Stimulated activated CD4-positive, alpha-beta T cell treated with anti-CD3 and anti-CD28 coated beads, Interleukin-2, amount 100 ng/mL, for 4 hours (primary cell): ENCODE results near the gene TIMP2.

Experiments used
- DNase-seq: peaks from one replicate; pipeline ENCODE4 v3.0.0-alpha.2; 2020; ENCODE audit warnings: low read depth

The TIMP2 gene

DNA sequence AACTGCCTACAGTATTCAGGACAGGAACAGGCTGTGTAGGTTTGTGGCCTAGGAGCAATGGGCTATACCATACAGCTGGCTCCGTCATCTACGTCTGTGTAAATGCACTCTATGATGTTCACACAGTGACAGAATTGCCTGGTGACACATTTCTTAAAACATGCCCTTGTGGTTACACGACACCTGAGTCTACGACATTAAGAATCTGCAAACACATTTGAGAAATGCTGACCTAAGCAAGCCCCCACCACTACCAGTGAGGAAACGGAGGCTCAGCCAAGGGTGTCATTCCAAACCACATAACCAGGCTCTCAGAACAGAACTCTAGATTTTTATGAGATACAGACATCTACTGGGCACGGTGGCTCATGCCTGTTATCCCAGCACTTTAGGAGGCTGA lies 108.1 kb downstream of the TIMP2 start:
- peak; percentile 30 for DNase-seq

DNA sequence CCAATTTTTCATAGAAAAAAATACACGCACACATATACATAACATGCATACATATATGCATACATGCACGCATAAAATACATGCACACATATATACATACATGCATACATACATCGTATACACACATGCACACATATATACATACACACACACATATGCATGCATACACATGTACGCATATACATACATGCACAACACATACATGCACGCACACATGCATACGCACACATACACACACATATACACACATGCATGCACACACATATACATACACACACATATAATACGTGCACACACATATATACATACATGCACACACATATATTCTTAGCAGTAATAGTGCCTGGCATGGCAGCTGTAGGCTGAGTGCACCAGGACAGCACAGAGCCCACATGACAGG lies 109.5 kb downstream of the TIMP2 start:
- no peak for DNase-seq

DNA sequence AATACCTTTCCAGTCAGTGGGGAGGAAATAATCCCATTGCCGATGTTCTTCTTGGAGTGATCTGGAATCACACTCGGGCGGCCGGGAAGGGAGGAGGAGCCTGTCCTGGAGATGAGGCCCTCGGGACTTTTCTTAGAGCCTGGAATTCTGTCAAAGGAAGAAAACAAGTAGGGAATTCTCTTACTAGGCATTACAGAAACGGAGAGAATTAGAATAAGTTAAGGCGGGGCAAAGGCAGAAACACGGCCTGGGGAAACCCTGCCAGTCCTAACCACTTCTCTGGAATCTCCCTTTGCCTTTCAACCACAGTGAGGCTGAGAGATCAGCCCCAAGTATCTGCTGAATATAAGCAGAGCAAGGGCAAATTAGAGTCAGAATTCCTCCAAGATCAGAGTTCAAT lies 112.3 kb downstream of the TIMP2 start:
- DNase-seq = no peak

DNA sequence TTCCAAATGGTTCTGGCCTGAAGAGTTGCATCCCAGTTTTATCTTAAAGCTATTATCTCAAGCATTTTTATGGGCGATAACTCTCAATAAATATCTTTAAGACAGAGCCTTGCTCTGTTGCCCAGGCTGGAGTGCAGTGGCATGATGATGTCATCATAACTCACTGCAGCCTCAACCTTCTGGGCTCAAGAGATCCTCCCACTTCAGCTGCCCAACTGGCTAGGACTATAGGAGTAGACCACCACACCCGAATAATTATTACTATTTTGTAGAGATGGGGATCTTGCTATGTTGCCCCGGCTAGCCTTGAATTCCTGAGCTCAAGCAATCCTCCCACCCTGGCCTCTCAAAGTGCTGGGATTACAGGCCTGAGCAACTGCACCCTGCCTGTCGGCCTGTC lies 117.0 kb downstream of the TIMP2 start:
- DNase-seq = no peak

DNA sequence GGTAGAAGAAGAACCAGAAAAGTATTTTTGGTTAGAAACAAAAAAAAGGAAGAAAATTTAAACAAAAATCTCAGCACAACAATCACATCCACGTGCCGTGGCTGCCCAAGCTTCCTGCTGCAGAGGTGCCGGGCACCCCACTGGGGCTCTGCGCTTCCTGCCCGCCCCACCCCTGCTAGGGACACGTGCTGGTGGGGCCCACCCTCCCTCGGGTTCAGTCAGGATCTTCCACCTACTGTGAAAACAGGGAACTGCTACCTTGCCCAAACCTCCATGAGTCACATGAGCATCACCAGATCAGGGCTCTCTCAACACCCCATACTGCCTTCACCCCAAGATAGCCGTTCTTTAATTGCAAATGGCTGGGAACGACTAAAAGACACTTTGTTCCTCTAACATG lies 118.7 kb downstream of the TIMP2 start:
- DNase-seq = no peak

DNA sequence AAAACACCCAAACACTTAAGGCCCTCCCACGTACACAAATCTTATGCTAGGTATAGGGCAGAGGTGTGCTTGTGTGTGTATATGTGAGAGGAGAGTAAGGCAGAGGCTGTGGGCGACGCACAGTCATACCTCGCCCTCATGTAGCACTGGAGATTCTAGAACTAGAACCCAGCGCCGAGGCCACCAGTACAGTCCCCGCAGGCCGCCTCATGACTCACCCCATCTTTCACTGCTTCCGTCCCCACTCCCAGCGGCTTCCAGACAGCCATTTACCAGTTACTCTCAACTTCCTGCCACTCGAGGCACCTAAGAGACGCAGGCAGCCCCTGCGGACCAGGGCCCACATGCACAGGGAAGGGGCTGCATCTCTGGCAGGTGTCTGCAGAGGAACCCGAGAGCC lies 119.9 kb downstream of the TIMP2 start:
- peak; percentile 51 for DNase-seq

DNA sequence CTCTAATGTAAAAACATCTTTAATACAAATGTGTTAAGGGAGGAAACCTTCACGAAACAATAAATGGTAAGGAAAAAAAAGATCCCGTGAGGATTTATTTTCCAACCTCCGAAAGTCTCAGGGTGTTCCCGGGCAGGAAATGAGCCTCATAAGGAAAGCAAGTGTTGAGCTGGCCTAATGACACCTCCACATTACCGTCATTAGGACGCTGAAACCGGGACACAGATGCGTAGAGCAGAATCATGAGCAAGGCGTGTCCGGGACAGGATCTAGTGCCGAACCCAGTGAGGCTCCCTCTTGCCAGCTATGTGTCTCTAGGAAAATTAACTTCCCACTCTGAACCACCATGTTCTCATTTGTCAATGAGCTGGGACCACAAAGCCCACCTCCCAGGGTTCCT lies 120.4 kb downstream of the TIMP2 start:
- DNase-seq = no peak

DNA sequence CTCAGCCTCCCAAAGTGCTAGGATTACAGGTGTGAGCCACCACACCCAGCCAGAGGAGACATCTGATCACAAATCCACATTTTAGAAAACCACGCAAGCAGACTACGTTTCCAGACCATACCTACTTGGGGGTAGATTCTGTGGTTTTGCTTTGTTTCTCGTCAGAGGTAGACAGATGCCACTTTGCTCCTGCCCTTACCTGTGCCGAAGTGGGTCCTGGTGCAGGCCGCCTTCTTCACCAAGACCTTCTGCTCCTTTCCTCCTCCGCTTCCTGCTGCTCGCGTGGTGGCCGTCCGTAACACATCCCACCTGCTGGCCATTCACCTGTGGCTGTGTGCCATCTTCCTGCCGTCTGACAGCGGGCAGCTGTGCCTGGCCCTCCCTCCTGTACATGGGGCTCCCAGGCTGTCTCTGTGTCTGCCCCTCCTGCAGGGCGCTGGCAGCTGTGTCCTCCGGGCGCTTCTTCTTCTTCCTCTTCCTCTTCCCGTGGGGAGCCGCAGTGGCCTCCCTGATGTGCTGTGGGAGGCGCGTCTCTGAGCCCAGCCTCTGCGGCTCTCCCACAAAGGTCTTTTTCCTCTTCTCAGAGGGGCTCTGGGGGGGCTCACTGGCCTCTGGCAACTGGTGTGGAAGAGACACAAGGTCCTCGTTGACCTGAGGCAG lies 121.9 kb downstream of the TIMP2 start:
- no peak for DNase-seq
